ENCODE data around the gene DDR1. TPM values are rescaled to one million over a fixed set of nuclear protein-coding genes. Genes with fewer than 3 reads are reported as not detected.

DDR1 gene
- total RNA-seq, 2 donors from 2014 or later = 3.0 to 19.5 TPM

DNA sequence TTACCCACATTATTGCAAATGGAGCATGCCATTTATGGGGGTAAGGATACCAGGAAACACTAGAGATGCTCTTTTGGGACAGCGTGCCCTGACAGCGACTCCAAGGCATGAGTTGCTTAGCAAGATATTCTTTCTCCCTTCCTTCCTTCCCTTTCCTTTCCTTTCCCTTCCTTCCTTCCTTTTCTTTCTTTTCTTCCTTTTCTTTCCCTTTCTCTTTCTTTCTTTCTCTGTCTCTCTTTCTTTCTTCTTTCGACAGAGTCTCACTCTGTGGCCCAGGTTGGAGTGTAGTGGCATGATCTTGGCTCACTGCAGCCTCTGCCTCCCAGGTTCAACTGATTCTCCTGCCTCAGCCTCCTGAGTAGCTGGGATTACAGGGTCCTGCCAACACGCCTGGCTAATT, 59.7 kb downstream of the DDR1 start:
- no peak for ATAC-seq (replicated peaks)
- H3K4me1 Mint-ChIP-seq = no peaks in the 10 kb centered on the region
- H3K27me3 Mint-ChIP-seq = peaks cover 62% of the 10 kb centered on the region
- no peaks in the 10 kb centered on the region for H3K36me3 Mint-ChIP-seq (ENCODE audit: low read depth)
- no peak overlapping the region for H3K27ac Mint-ChIP-seq
- no peak overlapping the region for H3K4me3 Mint-ChIP-seq
- H3K9me3 Mint-ChIP-seq = no peaks in the 10 kb centered on the region

DNA sequence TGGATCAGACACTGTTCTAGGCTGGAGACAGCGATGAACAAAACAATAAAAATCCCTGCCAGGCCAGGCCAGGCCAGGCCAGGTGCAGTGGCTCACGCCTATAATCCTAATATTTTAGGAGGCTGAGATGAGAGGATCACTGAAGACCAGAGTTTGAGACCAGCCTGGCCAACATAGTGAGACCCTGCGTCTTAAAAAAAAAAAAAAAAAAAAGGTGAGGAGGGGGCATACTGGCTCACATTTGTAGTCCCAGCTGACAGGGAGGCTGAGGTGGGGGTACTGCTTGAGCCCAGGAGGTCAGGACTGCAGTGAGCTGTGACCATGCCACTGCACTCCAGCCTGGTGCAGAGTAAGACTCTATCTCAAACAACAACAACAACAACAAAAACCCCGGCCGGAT, 61.0 kb downstream of the DDR1 start:
- no peaks in the 10 kb centered on the region for H3K4me1 Mint-ChIP-seq
- no peak overlapping the region for H3K27ac Mint-ChIP-seq
- H3K9me3 Mint-ChIP-seq = no peaks in the 10 kb centered on the region
- H3K4me3 Mint-ChIP-seq = no peak overlapping the region
- H3K36me3 Mint-ChIP-seq (ENCODE audit: low read depth) = no peaks in the 10 kb centered on the region
- peaks cover 69% of the 10 kb centered on the region for H3K27me3 Mint-ChIP-seq
- ATAC-seq (replicated peaks) = no peak

DNA sequence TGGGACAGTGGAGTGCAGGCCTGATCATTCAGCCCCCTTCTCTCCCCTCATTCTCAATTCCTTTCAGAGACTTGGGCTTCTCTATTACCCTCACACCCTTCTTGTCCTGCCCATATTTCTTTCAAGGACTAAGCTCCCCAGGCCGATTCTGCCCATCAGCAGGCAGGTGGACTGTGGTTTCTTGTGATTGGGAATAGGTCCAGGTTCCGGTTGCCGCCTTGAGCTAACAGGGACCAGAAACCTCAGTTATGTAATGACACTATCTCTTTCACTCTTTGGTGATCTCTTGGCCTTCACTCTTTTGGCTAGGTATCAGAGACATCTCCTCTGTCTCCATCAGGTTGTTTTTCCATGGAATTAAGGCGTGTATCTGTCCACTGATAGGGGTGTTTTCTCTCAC, 62.9 kb downstream of the DDR1 start:
- Mint-ChIP-seq H3K36me3 (ENCODE audit: low read depth) (no peaks in the 10 kb centered on the region), H3K4me3 (no peak overlapping the region), H3K27me3 (peaks cover 75% of the 10 kb centered on the region), H3K9me3 (peaks cover 5% of the 10 kb centered on the region), H3K27ac (no peak overlapping the region), H3K4me1 (peaks cover 5% of the 10 kb centered on the region)
- no peak for ATAC-seq (replicated peaks)

DNA sequence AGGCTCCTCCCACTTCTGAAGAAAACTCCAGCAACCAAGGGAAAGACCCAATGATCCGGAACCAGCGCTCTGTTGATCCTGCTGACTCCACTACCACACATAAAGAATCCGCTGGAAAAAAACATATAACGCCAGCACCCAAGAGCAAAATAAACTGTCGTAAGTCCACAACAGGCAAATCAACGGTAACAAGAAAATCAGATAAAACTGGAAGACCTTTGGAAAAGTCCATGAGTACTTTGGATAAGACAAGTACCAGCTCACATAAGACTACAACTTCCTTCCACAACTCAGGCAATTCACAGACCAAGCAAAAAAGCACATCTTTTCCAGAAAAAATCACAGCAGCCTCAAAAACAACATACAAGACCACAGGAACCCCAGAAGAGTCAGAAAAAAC, 64.5 kb downstream of the DDR1 start:
- Mint-ChIP-seq H3K27me3 (peaks cover 74% of the 10 kb centered on the region), H3K4me1 (peaks cover 10% of the 10 kb centered on the region), H3K36me3 (ENCODE audit: low read depth) (no peaks in the 10 kb centered on the region), H3K27ac (no peak overlapping the region), H3K9me3 (peaks cover 5% of the 10 kb centered on the region), H3K4me3 (no peak overlapping the region)
- ATAC-seq (replicated peaks) = no peak

Other genes with a start within 250 kb of the DDR1 start
- 10 to 100 TPM; 24.8 to 36.7 TPM for gene C6orf136, start 237.4 kb upstream of the DDR1 start, total RNA-seq
- 10 to 100 TPM; 27.4 to 40.0 TPM for gene DHX16, start 211.5 kb upstream of the DDR1 start, total RNA-seq
- gene PPP1R18, start 197.9 kb upstream of the DDR1 start, total RNA-seq = 100 to 1,000 TPM; 190 to 238 TPM
- 10 to 100 TPM; 26.0 to 36.9 TPM for gene NRM, start 193.5 kb upstream of the DDR1 start, total RNA-seq
- 10 to 100 TPM; 57.4 to 82.1 TPM for gene MDC1, start 167.2 kb upstream of the DDR1 start, total RNA-seq
- 1,000 to 10,000 TPM; 1,139 to 1,437 TPM for gene TUBB, start 164.2 kb upstream of the DDR1 start, total RNA-seq
- 100 to 1,000 TPM; 152 to 161 TPM for gene FLOT1, start 141.8 kb upstream of the DDR1 start, total RNA-seq
- gene IER3, start 140.0 kb upstream of the DDR1 start, total RNA-seq = 100 to 1,000 TPM in 1 of 2 donors, 10 to 100 TPM in 1; 55.6 to 617 TPM
- gene GTF2H4, start 23.7 kb downstream of the DDR1 start, total RNA-seq = 10 to 100 TPM; 34.3 to 39.9 TPM
- 10 to 100 TPM; 50.5 to 64.4 TPM for gene VARS2, start 29.7 kb downstream of the DDR1 start, total RNA-seq
- not detected for gene SFTA2, start 47.7 kb downstream of the DDR1 start, total RNA-seq
- not detected for gene MUCL3, start 56.5 kb downstream of the DDR1 start, total RNA-seq
- gene MUC21, start 99.2 kb downstream of the DDR1 start, total RNA-seq = not detected
- not detected for gene MUC22, start 126.0 kb downstream of the DDR1 start, total RNA-seq
- not detected for gene C6orf15, start 228.1 kb downstream of the DDR1 start, total RNA-seq
- gene PSORS1C1, start 230.3 kb downstream of the DDR1 start, total RNA-seq = not detected
- not detected for gene CDSN, start 235.9 kb downstream of the DDR1 start, total RNA-seq